SU-DHL-6 (cell line): ENCODE results near the gene SLC35A3.

Experiments used
- H2AFZ ChIP-seq: fragments of 200-600 bp; sonication (generic); 2 replicates; pipeline ENCODE4 v1.6.1; 2014; ENCODE audit warnings: low read depth, mild to moderate bottlenecking, moderate library complexity, mixed read lengths, antibody characterized with exemption, low read length; ENCODE audit not compliant: severe bottlenecking
- H3F3A ChIP-seq: fragments of 200-600 bp; shearing (Covaris generic); 2 replicates; pipeline ENCODE4 v1.6.0; 2016; ENCODE audit warnings: antibody characterized with exemption, mild to moderate bottlenecking; ENCODE audit not compliant: insufficient read depth
- H3K27ac ChIP-seq: fragments of 200-600 bp; sonication (generic); 2 replicates; pipeline ENCODE4 v1.5.1; 2016; ENCODE audit warnings: low read depth, mild to moderate bottlenecking, low read length, moderate library complexity, mixed read lengths
- H3K27me3 ChIP-seq: fragments of 200-600 bp; sonication (generic), shearing (Covaris generic); 2 replicates; pipeline ENCODE4 v1.6.0; 2014; ENCODE audit warnings: mild to moderate bottlenecking, low read length
- H3K36me3 ChIP-seq: fragments of 200-600 bp; sonication (generic); 2 replicates; pipeline ENCODE4 v1.6.1; 2014; ENCODE audit warnings: mild to moderate bottlenecking, low read length, mixed read lengths
- H3K4me2 ChIP-seq: fragments of 300-600, 200-600 bp; shearing (Covaris generic), sonication (generic); 2 replicates; pipeline ENCODE4 v1.6.0; 2014; ENCODE audit warnings: low read length, low read depth, mild to moderate bottlenecking; ENCODE audit not compliant: poor library complexity, severe bottlenecking
- H3K4me3 ChIP-seq: fragments of 200-600 bp; sonication (generic); 2 replicates; pipeline ENCODE4 v1.5.1; 2014; ENCODE audit warnings: antibody characterized with exemption, low read length, mild to moderate bottlenecking, mixed read lengths; ENCODE audit not compliant: insufficient read depth, poor library complexity, severe bottlenecking
- H3K79me2 ChIP-seq: fragments of 200-600 bp; sonication (generic); 2 replicates; pipeline ENCODE4 v1.6.1; 2014; ENCODE audit warnings: mild to moderate bottlenecking, low read length, moderate library complexity; ENCODE audit not compliant: insufficient read depth
- H3K9ac ChIP-seq: fragments of 200-600 bp; sonication (generic); 2 replicates; pipeline ENCODE4 v1.7.0; 2014; ENCODE audit warnings: mild to moderate bottlenecking, low read length
- H3K9me2 ChIP-seq: fragments of 200-600 bp; sonication (generic); replicated peaks from 2 replicates; pipeline ENCODE4 v1.6.1; 2014; ENCODE audit warnings: low read length; ENCODE audit not compliant: insufficient read depth
- H3K9me3 ChIP-seq: fragments of 200-600 bp; sonication (generic); 2 replicates; pipeline ENCODE4 v1.6.1; 2014; ENCODE audit warnings: low read length, mixed read lengths; ENCODE audit not compliant: insufficient read depth
- H4K20me1 ChIP-seq: fragments of 200-600 bp; sonication (generic); 2 replicates; pipeline ENCODE4 v1.6.1; 2014; ENCODE audit warnings: low read depth, mild to moderate bottlenecking, antibody characterized with exemption, low read length, moderate library complexity, mixed read lengths
- CTCF ChIP-seq: fragments of 200-600 bp; sonication (generic); IDR thresholded peaks from one replicate; pipeline ENCODE4 v1.5.1; 2017; ENCODE audit warnings: antibody characterized with exemption, mild to moderate bottlenecking, low read length, moderate library complexity; ENCODE audit not compliant: insufficient read depth, poor library complexity, severe bottlenecking
- EZH2phosphoT487 ChIP-seq: fragments of 200-600 bp; sonication (generic), shearing (Covaris generic); conservative IDR thresholded peaks from 2 replicates; pipeline ENCODE4 v1.6.1; 2018; ENCODE audit warnings: mild to moderate bottlenecking, antibody characterized with exemption, low read length, moderate library complexity, mixed read lengths

SLC35A3 gene

GRCh38 chr1:100005424-100005823 lies 35.6 kb downstream of the SLC35A3 start:
- no peak overlapping the region for H3K27ac ChIP-seq
- TF ChIP-seq CTCF (no peak), EZH2phosphoT487 (no peak)
- H3K9ac ChIP-seq = no peak overlapping the region
- no peaks in the 10 kb centered on the region for H3K9me2 ChIP-seq
- H3K9me3 ChIP-seq = no peaks in the 10 kb centered on the region
- H3K27me3 ChIP-seq = no peaks in the 10 kb centered on the region
- H3K79me2 ChIP-seq = peaks cover 25% of the 10 kb centered on the region
- H3K4me3 ChIP-seq = no peak overlapping the region
- H4K20me1 ChIP-seq = no peaks in the 10 kb centered on the region
- no peak overlapping the region for H2AFZ ChIP-seq
- H3K4me2 ChIP-seq = no peak overlapping the region
- H3F3A ChIP-seq = no peaks in the 10 kb centered on the region
- H3K36me3 ChIP-seq = peaks cover 9% of the 10 kb centered on the region; the same call in 1 of the 2 replicates

GRCh38 chr1:100006688-100007087 lies 36.9 kb downstream of the SLC35A3 start:
- no peaks in the 10 kb centered on the region for H3K9me2 ChIP-seq
- peaks cover 22% of the 10 kb centered on the region for H3K79me2 ChIP-seq
- no peaks in the 10 kb centered on the region for H4K20me1 ChIP-seq
- no peaks in the 10 kb centered on the region for H3K27me3 ChIP-seq
- no peak overlapping the region for H2AFZ ChIP-seq
- TF ChIP-seq CTCF (no peak), EZH2phosphoT487 (no peak)
- H3K4me2 ChIP-seq = no peak overlapping the region
- H3K36me3 ChIP-seq = peaks cover 5% of the 10 kb centered on the region; the same call in 1 of the 2 replicates
- H3K4me3 ChIP-seq = no peak overlapping the region
- H3K9me3 ChIP-seq = no peaks in the 10 kb centered on the region
- H3K9ac ChIP-seq = no peak overlapping the region
- H3K27ac ChIP-seq = no peak overlapping the region
- H3F3A ChIP-seq = peaks cover 5% of the 10 kb centered on the region; the same call in 1 of the 2 replicates

- H4K20me1 ChIP-seq = no peaks in the 10 kb centered on the region
- H3K9me2 ChIP-seq = no peaks in the 10 kb centered on the region
- H3K36me3 ChIP-seq = peaks cover 5% of the 10 kb centered on the region; the same call in 1 of the 2 replicates
- no peak overlapping the region for H3K4me3 ChIP-seq
- no peaks in the 10 kb centered on the region for H3K27me3 ChIP-seq
- peaks cover 8% of the 10 kb centered on the region for H3F3A ChIP-seq
- TF ChIP-seq EZH2phosphoT487 (no peak), CTCF (no peak)
- no peaks in the 10 kb centered on the region for H3K9me3 ChIP-seq
- no peak overlapping the region for H3K9ac ChIP-seq
- H3K27ac ChIP-seq = no peak overlapping the region
- H2AFZ ChIP-seq = no peak overlapping the region
- H3K4me2 ChIP-seq = no peak overlapping the region
- 0 out of 2 replicates have a peak, but pooled peaks cover 8% of the 10 kb centered on the region for H3K79me2 ChIP-seq
Measured at GRCh38 chr1:100009458-100009857, 39.7 kb downstream of the SLC35A3 start.
